Testis (tissue), 2 donors: ENCODE data around the gene RDH5.

Experiments
- CTCF ChIP-seq, 3 experiments: fragments of 450-650 bp in 2 of 3; fragments of 200-600 bp in 1 of 3; sonication (generic) in 1 of 3; IDR thresholded peaks; one replicate each; pipeline ENCODE4 v1.5.1; 2016 to 2019; ENCODE audit warnings: antibody characterized with exemption in 3 of 3, mild to moderate bottlenecking in 2 of 3, moderate library complexity in 1 of 3
- POLR2A ChIP-seq: fragments of 450-650 bp; IDR thresholded peaks from one replicate; pipeline ENCODE4 v1.6.1; 2017; ENCODE audit warnings: antibody characterized with exemption, mild to moderate bottlenecking, moderate library complexity

DNA sequence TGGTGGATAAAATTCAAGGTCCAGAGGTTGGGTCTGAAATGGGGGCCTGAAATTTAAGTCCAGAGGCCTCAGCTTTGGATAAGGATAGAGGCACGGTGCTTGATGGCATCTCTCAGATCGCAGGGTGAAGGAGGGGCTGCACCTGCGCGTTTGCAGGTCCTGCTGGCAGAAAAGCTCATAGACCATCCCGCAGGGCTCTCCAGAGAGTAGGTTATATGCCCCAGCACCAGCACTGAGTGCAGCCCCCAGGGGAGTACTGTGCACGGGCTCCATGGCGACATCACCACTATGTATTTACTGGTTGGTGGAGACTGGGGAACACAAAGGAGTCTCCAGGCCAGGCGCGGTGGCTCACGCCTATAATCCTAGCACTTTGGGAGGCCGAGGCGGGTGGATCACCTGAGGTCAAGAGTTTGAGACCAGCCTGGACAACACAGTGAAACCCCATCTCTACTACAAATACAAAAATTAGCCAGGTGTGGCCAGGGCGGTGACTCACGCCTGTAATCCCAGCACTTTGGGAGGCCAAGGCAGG, 12.9 kb downstream of the RDH5 start:
- TF ChIP-seq POLR2A (no peak), CTCF (IDR thresholded peaks at IDR 0.05) (no peak)
